Activated B cell treated with CpG ODN at 0.5 μM for 24 hours (primary cell): ENCODE data around the gene PRPF39. TPM values are rescaled to one million over a fixed set of nuclear protein-coding genes. Genes with fewer than 3 reads are reported as not detected.
A peak's percentile ranks its signal among the peaks of the same experiment; 100 is the strongest.

ENCODE experiments used
- ATAC-seq: fragments of 200-7000 bp; cut with Tn5 transposase; one replicate; pipeline ENCODE4 v1.10.0; 2021; ENCODE audit warnings: low read depth, mild to moderate bottlenecking, moderate library complexity
- CTCF ChIA-PET: fragments of 350-600 bp; sonication (Branson Sonifier 250); formaldehyde crosslinking; loops from one replicate; lab custom pipeline; 2021; ENCODE audit warnings: antibody characterized with exemption; lab: Charles Lee
- POLR2A ChIA-PET: fragments of 350-600 bp; sonication (Branson Sonifier 250); formaldehyde crosslinking; loops from one replicate; lab custom pipeline; 2021; ENCODE audit warnings: antibody characterized with exemption; lab: Charles Lee
- DNase-seq: peaks from one replicate; pipeline ENCODE4 v3.0.0; 2022
- H3K27ac Mint-ChIP-seq: one replicate; pipeline ENCODE4 v1.8.0; 2020; ENCODE audit warnings: mixed read lengths
- H3K27me3 Mint-ChIP-seq: one replicate; pipeline ENCODE4 v1.8.0; 2021; ENCODE audit warnings: mixed read lengths
- H3K36me3 Mint-ChIP-seq: one replicate; pipeline ENCODE4 v1.8.0; 2021; ENCODE audit warnings: low read depth, mixed read lengths
- H3K4me1 Mint-ChIP-seq: one replicate; pipeline ENCODE4 v1.8.0; 2021; ENCODE audit warnings: mixed read lengths
- H3K4me3 Mint-ChIP-seq: one replicate; pipeline ENCODE4 v1.8.0; 2020; ENCODE audit warnings: mild to moderate bottlenecking, mixed read lengths
- H3K9me3 Mint-ChIP-seq: one replicate; pipeline ENCODE4 v1.8.0; 2020; ENCODE audit warnings: mixed read lengths
- CTCF ChIP-seq: fragments of 200-600 bp; IDR thresholded peaks from one replicate; pipeline ENCODE4 v1.8.0; 2022; ENCODE audit warnings: antibody characterized with exemption, mild to moderate bottlenecking
- intact Hi-C: fragments of 100-400 bp; cut with micrococcal nuclease; formaldehyde crosslinking; loops from one replicate; pipeline ENCODE4 v1.15.1; 2024
- total RNA-seq: library from RNA; stranded (reverse); gene quantifications from 2 replicates; pipeline ENCODE4 v1.2.3, GENCODE V29; 2022

Gene PRPF39
- total RNA-seq, 1 donor from 2014 or later = 46.0 TPM

GRCh38 chr14:45128963-45129629 lies 45.2 kb downstream of the PRPF39 start:
- TF ChIP-seq CTCF = no peak
- no peaks in the 10 kb centered on the region for H3K9me3 Mint-ChIP-seq
- peaks cover 29% of the 10 kb centered on the region for H3K36me3 Mint-ChIP-seq
- ChIA-PET CTCF (no interaction called here), POLR2A (interaction anchor here (0.8 kb wide), 1 partner anchor 124 kb away, joined by 3 read pairs; no protein-coding TSS in a partner anchor)
- H3K27me3 Mint-ChIP-seq = no peaks in the 10 kb centered on the region
- intact Hi-C loops = no loop called here
- no peak overlapping the region for H3K4me3 Mint-ChIP-seq
- no peak for ATAC-seq
- peaks cover 15% of the 10 kb centered on the region for H3K4me1 Mint-ChIP-seq
- DNase-seq = no peak
- H3K27ac Mint-ChIP-seq = no peak overlapping the region

- intact Hi-C loops = loop anchor here (1.0 kb wide), 5 partner anchors 49 to 236 kb away; partner anchors contain the start of genes MIS18BP1, PRPF39 and TOGARAM1
- H3K27ac Mint-ChIP-seq = peak overlapping the region; percentile 99
- H3K27me3 Mint-ChIP-seq = no peaks in the 10 kb centered on the region
- no peak for DNase-seq
- peak overlapping the region; percentile 97 for H3K4me3 Mint-ChIP-seq
- H3K4me1 Mint-ChIP-seq = peaks cover 41% of the 10 kb centered on the region
- ChIA-PET CTCF (interaction anchor here (0.5 kb wide), 1 partner anchor 11 kb away, joined by 3 read pairs; no protein-coding TSS in a partner anchor), POLR2A (interaction anchor here (0.9 to 4.3 kb wide), 8 partner anchors 10 to 237 kb away, joined by 3 to 36 read pairs (median 6); partner anchors contain the start of genes KLHL28, MIS18BP1, PRPF39 and TOGARAM1)
- no peak for TF ChIP-seq CTCF
- H3K9me3 Mint-ChIP-seq = no peaks in the 10 kb centered on the region
- peaks cover 19% of the 10 kb centered on the region for H3K36me3 Mint-ChIP-seq
- ATAC-seq = no peak
These were observed 49.8 kb downstream of the PRPF39 start for GRCh38 chr14:45133683-45134050.

GRCh38 chr14:45134051-45134958 lies 50.4 kb downstream of the PRPF39 start, which contains the start of gene FKBP3:
FKBP3 (minus strand) TSS chr14:45134481; CDS start chr14:45134456, 25 bp downstream.
- TF ChIP-seq CTCF = no peak
- Mint-ChIP-seq H3K4me3 (peak within 1 kb of the TSS; percentile 97), H3K4me1 (peaks cover 43% of the 10 kb centered on the region), H3K27me3 (no peaks in the 10 kb centered on the region), H3K27ac (peak within 1 kb of the TSS; percentile 99), H3K36me3 (peaks cover 15% of the 10 kb centered on the region), H3K9me3 (no peaks in the 10 kb centered on the region)
- CTCF ChIA-PET = interaction anchor here (0.5 to 0.6 kb wide), 2 partner anchors 12 to 134 kb away, joined by 3 read pairs; no protein-coding TSS in a partner anchor
- POLR2A ChIA-PET = interaction anchor here (0.9 to 4.3 kb wide), 8 partner anchors 11 to 238 kb away, joined by 3 to 36 read pairs (median 6); partner anchors contain the start of genes KLHL28, MIS18BP1, PRPF39 and TOGARAM1
- DNase-seq (peak; percentile 84), ATAC-seq (peak; percentile 93)
- intact Hi-C loops = loop anchor here (1.0 kb wide), 5 partner anchors 50 to 237 kb away; partner anchors contain the start of genes MIS18BP1, PRPF39 and TOGARAM1

- intact Hi-C loops = no loop called here
- Mint-ChIP-seq H3K27ac (peak overlapping the region; percentile 99), H3K36me3 (peaks cover 13% of the 10 kb centered on the region), H3K27me3 (no peaks in the 10 kb centered on the region), H3K4me1 (peaks cover 44% of the 10 kb centered on the region), H3K4me3 (peak overlapping the region; percentile 97), H3K9me3 (no peaks in the 10 kb centered on the region)
- DNase-seq (no peak), ATAC-seq (no peak)
- CTCF ChIA-PET = interaction anchor here (0.6 to 0.7 kb wide), 2 partner anchors 106 to 133 kb away, joined by 3 read pairs; no protein-coding TSS in a partner anchor
- no peak for TF ChIP-seq CTCF
- POLR2A ChIA-PET = interaction anchor here (1.7 to 4.3 kb wide), 4 partner anchors 50 to 238 kb away, joined by 6 to 36 read pairs (median 20); partner anchors contain the start of genes KLHL28, MIS18BP1, PRPF39 and TOGARAM1
These were observed 51.2 kb downstream of the PRPF39 start for GRCh38 chr14:45135156-45135555.
